ENCODE measurements around the gene SLC1A2.

GRCh38 chr11:35295751-35296150 is 123.6 kb downstream of the SLC1A2 start:
- TF ChIP-seq CTCF (IDR thresholded peaks at IDR 0.05) (no peak), POLR2AphosphoS5 (IDR thresholded peaks at IDR 0.05) (no peak), POLR2A (IDR thresholded peaks at IDR 0.05) (no peak)
